Measurements from ENCODE around the gene PPFIA2. TPM values are rescaled to one million over a fixed set of nuclear protein-coding genes. Genes with fewer than 3 reads are reported as not detected.

PPFIA2 gene
- total RNA-seq, 3 donors from 2014 or later, result 1.1 to 2.9 (median 2.6) TPM

DNA sequence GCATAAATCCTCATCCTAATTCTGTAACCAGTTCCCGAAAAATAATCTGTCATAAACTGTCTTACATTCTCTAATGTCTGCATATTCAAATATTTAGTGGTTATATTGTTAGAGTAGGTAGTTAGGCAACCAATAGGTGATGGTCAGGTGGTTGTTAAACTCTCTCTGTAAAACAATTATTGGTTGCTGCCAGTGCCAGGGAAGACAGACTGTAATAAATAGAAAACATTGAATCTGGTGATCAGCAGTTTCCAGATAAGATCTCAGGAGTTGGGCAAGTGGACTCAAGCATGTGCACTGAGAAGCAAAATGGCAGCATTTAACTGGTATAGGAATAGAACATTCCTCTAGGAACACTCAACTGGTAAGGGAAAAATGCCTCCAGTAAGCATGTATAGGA is 355.8 kb downstream of the PPFIA2 start:
- H3K4me1 ChIP-seq (ENCODE audit: low read depth), result no peaks in the 10 kb centered on the region
- DNase-seq, result no peak
- ATAC-seq, result no peak
- intact Hi-C loops (cut with DNase I, micrococcal nuclease), result no loop called here
- no peaks in the 10 kb centered on the region for H3K36me3 ChIP-seq (ENCODE audit: low read depth)
- TF ChIP-seq, protein P1, sequence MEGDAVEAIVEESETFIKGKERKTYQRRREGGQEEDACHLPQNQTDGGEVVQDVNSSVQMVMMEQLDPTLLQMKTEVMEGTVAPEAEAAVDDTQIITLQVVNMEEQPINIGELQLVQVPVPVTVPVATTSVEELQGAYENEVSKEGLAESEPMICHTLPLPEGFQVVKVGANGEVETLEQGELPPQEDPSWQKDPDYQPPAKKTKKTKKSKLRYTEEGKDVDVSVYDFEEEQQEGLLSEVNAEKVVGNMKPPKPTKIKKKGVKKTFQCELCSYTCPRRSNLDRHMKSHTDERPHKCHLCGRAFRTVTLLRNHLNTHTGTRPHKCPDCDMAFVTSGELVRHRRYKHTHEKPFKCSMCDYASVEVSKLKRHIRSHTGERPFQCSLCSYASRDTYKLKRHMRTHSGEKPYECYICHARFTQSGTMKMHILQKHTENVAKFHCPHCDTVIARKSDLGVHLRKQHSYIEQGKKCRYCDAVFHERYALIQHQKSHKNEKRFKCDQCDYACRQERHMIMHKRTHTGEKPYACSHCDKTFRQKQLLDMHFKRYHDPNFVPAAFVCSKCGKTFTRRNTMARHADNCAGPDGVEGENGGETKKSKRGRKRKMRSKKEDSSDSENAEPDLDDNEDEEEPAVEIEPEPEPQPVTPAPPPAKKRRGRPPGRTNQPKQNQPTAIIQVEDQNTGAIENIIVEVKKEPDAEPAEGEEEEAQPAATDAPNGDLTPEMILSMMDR (IDR thresholded peaks at IDR 0.05), result no peak
- no peak overlapping the region for H3K4me3 ChIP-seq
- H3K9me3 ChIP-seq, result no peaks in the 10 kb centered on the region

DNA sequence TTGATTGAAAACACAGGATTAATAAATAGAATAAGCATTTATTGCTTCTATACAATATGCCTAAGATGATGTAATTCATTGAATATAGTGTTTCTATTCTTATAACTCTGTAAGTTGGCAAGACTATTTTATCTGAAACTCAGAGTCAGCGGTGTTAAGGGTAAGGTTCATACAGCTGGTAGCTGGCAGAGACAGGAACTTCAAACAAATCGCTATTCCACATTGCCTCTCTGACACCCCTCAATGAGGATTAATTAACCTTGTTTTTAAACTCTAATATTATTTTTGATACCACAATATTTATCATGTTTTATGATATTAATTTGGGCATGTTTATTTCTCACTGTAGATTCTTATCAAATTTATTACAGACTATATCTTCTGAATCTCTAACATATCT is 357.9 kb downstream of the PPFIA2 start:
- intact Hi-C loops (cut with DNase I, micrococcal nuclease), result no loop called here
- Histone ChIP-seq H3K9me3 (no peaks in the 10 kb centered on the region), H3K4me1 (ENCODE audit: low read depth) (no peaks in the 10 kb centered on the region), H3K36me3 (ENCODE audit: low read depth) (no peaks in the 10 kb centered on the region), H3K4me3 (no peak overlapping the region)
- no peak for ATAC-seq
- TF ChIP-seq, protein P1 (IDR thresholded peaks at IDR 0.05), result no peak
- DNase-seq, result no peak

DNA sequence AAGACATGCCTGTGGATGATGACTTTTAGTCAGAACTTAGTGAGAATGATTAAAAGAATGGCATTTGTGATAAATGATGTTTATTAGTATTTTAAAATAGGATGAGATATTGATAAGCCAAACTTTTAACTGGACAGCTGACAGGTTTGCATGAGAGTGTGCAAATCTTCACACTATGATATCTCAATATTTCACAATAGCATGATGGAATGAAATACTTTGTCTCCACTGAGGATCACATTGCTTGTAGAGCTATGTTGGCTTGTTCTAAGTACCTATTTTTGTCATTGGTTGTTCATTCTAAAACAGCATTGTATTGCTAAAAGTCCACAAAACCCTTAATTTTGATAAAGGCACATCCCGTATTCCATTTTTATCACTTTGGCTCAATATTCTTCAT is 359.1 kb downstream of the PPFIA2 start:
- DNase-seq (no peak), ATAC-seq (no peak)
- H3K36me3 ChIP-seq (ENCODE audit: low read depth), result no peaks in the 10 kb centered on the region

DNA sequence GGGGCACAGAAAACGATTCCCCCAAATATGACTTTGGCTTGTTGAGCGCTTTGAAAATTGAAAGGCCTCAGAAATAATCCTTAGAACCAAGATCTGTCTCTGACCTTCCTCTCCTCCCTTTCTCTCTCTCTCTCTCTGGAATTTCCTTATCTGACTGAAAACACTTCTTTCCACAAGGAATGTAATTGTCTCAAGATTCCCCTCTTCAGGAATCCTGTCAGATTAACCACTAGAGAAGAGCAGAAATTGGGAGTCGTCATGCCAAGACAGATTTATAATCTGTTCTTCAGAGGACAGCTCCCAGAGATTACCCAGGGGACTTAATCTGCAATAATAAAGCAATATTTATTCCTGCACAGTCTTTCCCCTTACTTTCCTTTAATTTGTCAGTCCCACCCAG is 363.7 kb downstream of the PPFIA2 start:
- DNase-seq (no peak), ATAC-seq (no peak)
- Histone ChIP-seq H3K4me3 (no peak overlapping the region), H3K4me1 (ENCODE audit: low read depth) (no peaks in the 10 kb centered on the region), H3K36me3 (ENCODE audit: low read depth) (no peaks in the 10 kb centered on the region), H3K9me3 (no peaks in the 10 kb centered on the region)
- intact Hi-C loops (cut with DNase I, micrococcal nuclease), result no loop called here
- TF ChIP-seq, protein P1 (IDR thresholded peaks at IDR 0.05), result no peak

More for the DNA sequence above, 359.1 kb downstream of the PPFIA2 start:
- H3K9me3 ChIP-seq, result no peaks in the 10 kb centered on the region
- H3K4me3 ChIP-seq, result no peak overlapping the region
- intact Hi-C loops (cut with DNase I, micrococcal nuclease), result no loop called here
- H3K4me1 ChIP-seq (ENCODE audit: low read depth), result no peaks in the 10 kb centered on the region
- TF ChIP-seq, protein P1 (IDR thresholded peaks at IDR 0.05), result no peak

DNA sequence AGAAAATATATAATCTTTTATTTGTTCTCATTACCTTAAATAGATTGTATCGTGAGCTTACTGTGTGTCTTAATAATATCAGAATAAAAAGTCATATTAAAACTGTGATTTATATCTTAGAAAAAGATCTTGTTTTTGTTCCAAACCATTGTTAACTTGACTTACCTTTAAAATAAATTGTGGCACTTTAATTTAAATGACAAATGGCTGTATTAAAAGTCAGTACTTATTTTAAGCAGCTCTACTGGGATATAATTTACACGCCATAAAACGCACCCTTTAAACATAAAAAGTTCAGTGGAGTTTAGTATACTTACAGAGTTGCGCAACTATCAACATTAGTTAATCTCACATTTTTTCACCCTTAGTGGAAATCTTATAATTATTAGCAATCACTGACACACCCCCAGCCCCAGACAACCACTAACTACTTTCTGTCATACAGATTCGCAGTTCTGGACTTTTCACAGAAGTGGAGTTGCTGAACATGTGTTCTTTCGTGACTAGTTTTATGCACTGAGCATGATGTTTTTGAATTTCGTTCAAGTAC is 369.5 kb downstream of the PPFIA2 start:
- TF ChIP-seq, protein P1 (IDR thresholded peaks at IDR 0.05), result no peak
- no peak overlapping the region for H3K4me3 ChIP-seq
- ATAC-seq, result no peak
- no peaks in the 10 kb centered on the region for H3K36me3 ChIP-seq (ENCODE audit: low read depth)
- no peaks in the 10 kb centered on the region for H3K9me3 ChIP-seq
- DNase-seq, result no peak
- no peaks in the 10 kb centered on the region for H3K4me1 ChIP-seq (ENCODE audit: low read depth)
- intact Hi-C loops (cut with DNase I, micrococcal nuclease), result no loop called here

DNA sequence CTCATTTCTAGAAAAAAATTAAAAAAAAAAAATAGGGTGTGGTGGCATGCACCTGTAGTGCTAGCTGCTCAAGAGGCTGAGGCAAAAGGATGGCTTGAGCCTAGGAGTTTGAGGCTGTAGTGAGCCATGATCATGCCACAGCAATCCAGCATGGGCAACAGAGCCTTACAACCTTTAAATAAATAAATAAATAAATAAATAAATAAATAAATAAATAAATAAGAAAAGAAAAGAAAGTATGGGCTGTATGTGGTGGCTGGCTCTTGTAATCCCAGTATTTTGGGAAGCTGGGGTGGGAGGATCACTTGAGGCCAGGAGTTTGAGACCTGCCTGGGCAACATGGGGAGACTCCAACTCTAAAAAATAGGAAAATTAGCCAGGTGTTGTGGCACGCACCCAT is 373.0 kb downstream of the PPFIA2 start:
- DNase-seq, result no peak
- Histone ChIP-seq H3K4me1 (ENCODE audit: low read depth) (no peaks in the 10 kb centered on the region), H3K36me3 (ENCODE audit: low read depth) (no peaks in the 10 kb centered on the region), H3K9me3 (no peaks in the 10 kb centered on the region), H3K4me3 (no peak overlapping the region)
- intact Hi-C loops (cut with DNase I, micrococcal nuclease), result no loop called here
- no peak for ATAC-seq
- TF ChIP-seq, protein P1 (IDR thresholded peaks at IDR 0.05), result no peak

Measured in mucosa of descending colon (tissue), 3 donors.